Measurements from ENCODE around the gene GABPB2.
A peak's percentile ranks its signal among the peaks of the same experiment; 100 is the strongest.

Gene GABPB2

DNA sequence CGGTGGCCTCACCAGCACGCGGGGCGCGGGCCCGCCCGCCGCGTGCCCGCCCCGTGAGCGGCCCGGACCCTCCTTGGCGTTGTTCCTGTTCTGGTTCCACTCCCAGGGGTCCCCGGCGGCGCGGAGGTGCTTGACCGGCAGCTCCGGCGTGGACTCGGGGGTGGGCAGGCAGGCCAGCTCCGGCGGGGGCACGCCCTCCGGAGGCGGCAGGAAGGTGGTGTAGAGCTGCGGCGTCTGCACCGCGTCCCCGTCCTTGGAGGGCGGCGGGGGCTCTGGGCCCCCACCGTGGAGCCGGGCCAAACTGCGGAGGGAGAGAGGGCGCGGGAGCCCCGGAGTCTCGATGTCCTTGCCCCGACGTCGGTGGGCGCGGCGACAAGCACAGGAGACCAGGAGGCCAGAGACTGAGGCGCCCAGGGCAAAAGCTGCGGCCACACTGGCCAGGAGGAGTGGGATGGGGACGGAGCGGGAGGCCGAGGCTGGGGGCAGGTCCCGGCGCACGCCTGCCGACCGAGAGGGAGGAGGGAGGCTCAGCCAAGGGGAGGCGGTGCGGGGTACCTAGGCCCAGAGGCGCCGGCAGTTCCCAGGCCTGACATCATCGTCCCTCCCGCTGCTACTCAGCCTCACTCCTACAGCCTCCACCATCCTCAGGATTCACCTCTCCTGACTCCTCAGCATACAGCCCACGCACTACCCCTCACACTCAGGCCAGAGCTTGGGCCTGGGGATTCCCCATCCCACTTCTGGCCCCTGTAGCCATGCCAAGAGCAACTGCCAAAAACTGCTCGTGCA is 62.7 kb downstream of the GABPB2 start:
- DNase-seq (ENCODE audit: low read depth in 2 of 2) = no peak

DNA sequence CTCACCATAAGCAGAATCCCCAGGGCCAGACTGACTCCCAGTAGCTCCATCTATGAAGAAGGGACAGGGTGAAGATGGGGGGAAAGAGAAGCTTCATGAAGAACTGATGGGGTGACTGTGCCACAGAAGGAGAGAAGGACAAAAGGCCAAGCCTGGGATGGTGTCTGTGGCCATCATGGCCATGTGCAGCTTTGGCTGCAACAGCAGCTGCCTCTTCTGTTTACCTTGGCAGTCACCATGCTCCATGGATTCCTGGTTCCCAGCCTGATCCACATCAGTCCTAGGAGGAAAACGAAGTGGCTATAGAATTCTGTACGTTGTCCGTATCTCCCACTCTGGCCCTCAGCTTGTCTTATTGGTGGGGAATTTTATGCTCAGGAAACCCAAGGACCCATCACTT is 63.8 kb downstream of the GABPB2 start:
- no peak for DNase-seq (ENCODE audit: low read depth in 2 of 2)

DNA sequence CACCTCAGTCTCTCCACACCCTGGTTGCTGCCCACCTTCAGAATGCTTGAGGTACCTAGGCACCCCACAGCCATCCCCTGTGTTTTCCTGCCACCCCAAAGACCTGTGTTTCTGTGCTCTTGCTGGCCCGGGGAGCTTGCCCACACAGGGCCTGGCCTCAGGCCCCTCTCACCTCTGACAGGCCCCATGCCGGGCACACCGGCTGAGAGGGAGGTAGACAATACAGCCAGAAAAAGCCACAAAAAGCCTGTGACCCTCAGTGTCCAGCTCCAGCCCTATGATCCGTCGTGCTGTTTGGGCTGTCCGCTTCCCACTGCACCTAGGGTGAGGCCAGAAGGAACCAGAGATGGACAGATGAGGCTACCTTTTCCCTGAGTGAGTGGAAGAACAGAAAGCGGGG is 64.4 kb downstream of the GABPB2 start:
- DNase-seq (ENCODE audit: low read depth in 2 of 2) = no peak

DNA sequence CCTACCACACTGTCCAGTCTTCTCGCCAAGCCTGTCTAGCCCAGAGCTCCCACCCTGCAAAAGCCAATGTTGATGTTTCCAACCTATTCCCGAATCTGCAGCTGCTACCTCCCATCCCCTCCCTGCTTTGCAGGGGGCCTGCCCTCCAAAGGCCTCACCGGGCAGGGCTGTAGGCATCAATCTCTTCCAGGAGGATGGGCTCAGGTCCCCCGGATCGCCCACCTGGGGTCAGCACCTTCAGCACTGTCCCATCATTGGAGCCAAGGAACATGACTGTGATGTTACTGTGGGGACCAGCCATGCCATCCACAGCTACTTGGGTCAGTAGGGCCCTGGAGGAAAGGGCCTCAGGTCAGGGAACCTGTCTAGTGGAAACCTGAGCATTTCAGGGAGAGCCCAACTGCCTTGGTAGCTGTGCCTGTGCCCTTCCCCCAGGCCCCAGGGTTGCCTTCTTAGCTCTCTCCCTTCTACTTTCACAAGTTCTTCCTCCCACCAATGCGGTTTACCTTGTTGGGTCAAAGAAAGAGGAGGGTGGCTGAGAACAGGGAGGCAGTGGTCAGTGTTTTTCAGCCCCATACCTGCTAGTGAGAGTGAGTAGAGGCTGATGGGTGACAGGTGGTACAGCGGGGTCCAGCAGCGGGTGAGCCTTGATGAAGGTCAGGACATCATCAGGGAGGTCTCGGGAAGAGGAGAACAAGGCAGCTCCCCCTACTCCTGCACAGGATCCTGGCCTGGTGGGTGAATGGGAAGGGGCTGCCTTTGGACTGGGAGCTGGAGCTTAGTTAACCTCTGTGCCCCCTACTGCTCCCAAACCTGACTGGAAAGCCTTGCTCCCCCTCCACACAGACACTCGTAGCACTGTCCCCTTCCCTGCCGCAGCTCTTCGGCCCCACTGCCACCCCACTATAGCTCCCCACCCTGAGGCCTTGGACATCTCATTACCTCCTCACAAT is 65.1 kb downstream of the GABPB2 start:
- DNase-seq (ENCODE audit: low read depth in 2 of 2) = no peak

DNA sequence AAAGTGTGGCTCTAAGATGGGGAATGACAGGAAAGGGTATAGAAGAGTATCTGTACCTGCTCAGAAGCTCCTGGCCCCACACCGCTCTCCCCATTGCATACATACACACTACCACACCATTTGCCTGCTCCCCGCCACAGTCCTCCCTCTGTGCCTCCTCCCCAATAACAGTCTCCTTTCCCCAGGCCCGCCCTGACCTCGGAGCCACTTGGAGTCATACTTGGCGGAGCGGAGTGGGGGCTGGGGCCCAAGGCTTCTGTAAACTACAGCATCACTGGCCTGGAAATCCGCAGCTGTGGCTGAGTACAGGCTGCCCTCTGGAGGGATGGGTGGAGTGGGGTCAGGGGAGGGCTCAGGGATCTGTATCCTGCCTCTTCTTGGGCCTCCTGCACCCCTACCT is 67.2 kb downstream of the GABPB2 start:
- no peak for DNase-seq (ENCODE audit: low read depth in 2 of 2)

DNA sequence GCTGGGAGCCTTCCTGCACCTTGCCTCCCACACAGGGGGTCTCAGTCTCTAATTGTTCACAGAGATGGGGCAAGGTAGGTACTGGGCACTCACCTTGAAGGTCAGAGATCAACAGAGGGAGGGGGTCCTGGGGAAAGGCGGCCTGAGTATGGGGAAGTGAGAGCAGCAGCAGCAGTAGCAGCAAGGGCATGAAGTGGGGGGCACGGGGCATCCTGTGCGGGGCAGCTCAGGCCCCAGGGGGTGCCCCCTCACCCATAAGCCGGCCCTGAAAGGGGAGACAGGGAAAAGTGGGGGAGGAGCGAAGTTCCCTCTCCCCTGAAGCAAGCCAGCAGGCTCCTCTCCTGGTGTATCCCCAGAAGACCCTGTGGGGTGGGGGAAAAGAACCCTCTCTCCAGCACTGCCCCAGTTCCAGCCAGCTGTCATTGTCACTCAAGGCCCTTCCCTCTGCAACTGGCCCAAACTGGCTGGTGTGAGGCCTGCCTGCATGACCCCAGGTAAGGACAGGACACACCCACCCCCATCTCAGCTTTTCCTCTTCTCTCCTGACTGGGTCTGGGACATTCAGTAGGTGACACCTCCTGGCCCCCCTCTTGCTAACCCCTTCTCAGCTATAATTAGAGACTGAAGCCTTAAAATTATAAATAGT is 72.0 kb downstream of the GABPB2 start:
- DNase-seq (ENCODE audit: low read depth in 2 of 2) = no peak

DNA sequence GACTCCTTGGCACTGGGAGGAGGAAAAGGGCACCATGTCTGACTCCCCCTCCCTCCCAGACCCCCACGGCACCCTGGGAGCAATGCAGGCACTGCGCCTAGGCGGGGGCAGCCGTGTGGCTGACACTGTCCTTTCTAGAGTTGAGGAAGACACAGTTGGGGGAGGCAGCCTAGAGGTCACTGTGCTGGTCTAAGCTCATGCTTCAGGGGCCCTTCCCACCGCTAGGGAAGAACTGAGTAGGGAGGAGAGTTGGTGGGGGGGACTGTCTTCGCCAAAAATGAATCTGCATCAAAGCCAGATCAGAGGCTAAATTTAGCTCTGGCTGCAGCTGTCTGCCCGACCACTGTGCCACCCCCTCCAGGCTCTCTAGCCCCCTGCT is 72.5 kb downstream of the GABPB2 start:
- DNase-seq (ENCODE audit: low read depth in 2 of 2) = no peak

DNA sequence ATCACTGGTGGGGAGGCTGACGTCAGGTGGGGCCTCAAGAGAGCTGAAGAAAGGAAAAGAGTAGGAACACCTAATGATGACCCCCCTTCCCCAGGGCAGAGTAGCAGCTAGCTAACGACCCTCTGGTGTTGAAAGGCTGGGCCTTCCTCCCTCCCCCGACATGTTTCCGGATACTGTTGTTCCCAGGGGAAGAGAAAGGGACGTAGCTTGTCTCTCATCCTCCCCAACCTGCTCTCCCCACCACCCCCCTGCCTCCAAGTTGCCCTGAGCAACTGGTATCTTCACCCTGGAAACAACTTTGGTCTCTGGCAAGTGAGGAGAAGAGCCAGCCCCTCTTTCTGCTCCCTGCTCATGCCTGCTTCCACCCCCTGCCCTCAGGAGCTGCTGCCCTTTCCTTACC is 73.4 kb downstream of the GABPB2 start:
- DNase-seq (ENCODE audit: low read depth in 2 of 2) = no peak

DNA sequence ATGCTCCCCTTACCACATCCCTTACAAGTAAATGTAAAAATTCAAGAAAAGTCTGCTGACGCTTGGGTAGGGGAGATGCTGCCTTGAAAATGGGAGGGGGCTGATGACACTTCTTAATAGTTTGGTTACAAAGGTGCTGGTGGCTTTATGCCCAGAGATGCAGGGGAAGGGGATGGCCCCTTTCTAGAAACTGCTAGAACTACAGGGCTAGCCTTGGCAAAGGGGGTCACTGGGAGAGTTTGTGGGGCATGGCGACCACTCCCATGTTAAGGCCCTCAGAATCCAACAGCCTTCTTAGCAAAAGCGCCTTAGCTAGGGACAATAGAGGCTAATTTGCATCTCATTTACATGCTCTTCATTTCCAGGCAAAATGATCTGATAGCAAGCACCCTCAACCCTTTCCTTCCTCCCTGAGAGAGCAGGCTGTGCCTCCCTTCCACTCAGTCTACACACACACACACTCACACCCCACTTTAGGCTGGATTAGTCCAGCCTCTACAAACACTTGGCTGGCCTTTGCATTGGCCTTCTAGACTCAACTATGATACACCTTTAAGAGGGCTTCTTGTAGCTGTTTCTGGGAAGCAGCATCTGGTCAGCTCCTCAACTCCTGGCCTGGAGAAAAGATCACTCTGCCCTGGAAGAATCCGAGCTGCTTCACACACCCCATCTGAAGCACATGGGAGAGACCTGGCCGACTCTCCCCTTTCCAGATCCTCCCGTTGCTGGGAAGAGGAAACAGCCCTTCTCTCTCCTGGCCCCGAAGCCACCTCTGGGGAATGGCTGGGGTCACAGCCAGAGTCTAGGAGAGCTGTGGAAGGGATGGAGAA is 74.1 kb downstream of the GABPB2 start:
- no peak for DNase-seq (ENCODE audit: low read depth in 2 of 2)

DNA sequence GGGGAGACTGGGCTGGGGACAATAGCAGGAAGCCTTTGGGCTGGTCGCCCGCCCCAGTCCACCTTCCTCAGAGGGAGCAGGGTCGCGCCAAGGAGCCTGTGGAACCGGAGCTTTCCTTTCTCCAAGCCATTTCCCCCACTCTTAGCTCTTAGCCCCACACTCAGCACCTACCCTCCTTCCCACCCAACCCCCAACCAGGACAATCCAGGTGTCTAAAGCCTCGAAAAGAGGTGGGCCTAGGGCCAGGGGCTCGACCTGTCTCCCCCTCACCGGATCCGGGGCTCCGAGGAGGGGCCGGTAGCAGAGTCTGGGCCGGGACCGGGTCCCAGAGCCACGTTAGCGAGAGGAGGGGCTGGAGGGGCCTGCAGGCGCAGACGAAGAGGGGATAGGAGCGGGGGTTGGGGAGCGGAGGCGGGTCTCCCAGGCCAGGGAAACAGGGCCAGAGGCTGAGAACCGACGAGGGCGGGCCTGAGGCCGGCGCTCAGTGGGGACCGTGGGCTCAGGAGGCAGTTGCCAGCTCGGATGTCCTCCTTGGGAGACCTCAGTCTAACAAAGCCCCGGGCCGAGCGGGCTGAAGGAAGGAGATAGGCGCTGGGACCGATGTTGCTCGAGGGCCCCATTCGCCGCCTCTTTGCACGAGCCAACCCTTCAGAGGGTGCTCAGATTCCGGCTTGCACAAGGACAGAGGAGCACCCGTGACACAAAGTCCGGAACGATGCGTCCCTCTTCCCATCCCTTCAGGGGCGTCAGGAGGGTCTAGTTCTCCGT is 74.9 kb downstream of the GABPB2 start:
- no peak for DNase-seq (ENCODE audit: low read depth in 2 of 2)

DNA sequence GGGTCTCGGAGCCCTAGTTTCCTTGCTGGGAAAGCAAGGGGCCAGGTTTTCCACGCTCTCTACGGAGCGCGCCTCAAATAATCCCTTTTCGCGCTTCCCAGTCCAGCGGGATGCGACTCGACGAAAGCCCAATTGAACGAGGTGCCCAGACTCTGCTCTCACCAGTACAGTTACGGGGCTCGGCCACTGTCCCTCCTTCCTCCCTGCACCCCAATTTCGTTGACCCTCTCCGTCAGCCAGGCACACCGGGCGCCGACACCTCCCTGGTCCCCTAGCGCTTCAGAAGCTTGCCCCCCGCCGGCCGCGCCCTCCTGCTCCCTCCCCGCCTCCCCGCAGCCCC is 75.5 kb downstream of the GABPB2 start:
- DNase-seq (ENCODE audit: low read depth in 2 of 2) = no peak

DNA sequence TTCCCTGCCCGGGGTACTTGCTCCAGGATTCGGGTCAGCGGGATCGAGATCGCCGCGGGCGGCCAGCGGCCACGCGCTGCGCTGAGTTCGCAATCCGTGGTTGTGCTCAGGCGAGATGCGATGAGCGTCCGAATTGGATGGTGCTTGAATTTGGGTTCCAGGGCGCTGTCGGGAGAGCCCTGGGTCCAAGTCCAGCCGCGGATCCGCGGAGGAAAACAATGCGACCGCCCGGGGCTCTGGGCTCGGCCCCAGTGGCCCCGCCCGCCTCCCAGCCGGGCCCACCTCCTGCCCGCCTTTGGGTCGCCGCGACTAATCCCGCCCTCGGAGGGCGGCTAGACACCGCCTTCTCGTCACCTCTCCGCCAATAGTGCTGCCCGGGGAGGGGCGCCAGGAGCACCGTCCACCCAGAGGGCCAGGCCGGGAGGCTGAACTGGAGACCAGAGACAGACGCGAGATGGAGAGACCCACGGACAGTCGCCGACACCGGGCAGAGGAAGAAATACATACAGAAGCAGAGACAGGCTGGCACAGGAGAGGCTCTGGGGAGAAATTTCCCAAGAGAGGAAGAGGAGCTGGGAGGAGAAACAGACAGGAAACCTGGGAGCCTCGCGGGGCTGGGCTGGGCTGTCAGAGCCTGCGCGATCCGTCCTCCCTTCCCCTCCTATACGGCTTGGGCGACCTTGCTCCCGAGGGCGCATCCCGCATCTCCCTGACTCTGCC is 76.0 kb downstream of the GABPB2 start, which contains the start of gene SEMA6C:
TSS of gene SEMA6C (minus strand) at position 220 of the 720 bp plus-strand sequence. CDS start 4,010 bp downstream, outside the sequence.
- DNase-seq (ENCODE audit: low read depth in 2 of 2) = peak; percentile 67 to 83

DNA sequence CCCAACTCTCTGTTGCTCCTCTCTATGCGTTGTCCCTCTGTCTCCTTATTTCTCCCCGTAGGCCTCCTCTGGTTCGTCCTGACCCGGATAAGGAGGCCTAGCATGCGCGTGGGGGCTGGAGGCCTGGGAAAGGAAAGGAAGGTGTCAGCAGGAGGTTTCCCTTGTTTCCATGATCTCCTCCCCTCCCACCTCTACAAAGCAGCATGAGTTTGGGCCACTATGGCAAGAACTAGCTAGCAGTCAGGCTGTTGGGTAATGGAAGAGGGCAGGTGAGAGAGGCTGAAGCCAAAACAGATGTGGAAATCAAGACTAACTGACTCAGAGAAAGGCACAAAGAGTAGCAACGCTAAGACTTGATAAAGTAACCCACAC is 76.6 kb downstream of the GABPB2 start:
- DNase-seq (ENCODE audit: low read depth in 2 of 2) = no peak

DNA sequence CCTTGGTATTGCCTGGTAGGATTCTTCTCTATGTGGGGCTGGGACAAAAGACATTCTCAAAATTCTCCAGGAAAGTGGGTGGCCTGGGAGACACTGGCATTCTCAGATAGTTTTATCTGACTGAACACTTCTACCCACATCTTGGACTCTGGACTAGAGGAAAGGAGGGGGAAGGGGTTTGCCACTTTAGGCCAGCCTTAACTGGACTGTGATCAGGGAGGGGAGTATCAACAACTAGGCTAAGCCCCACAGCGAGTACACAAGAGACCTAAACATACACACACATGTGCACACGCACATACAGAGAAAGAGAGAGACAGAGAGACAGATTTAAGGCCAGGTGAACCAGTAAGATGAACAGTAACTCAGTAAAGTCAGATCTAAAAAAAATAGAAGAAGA is 77.1 kb downstream of the GABPB2 start:
- no peak for DNase-seq (ENCODE audit: low read depth in 2 of 2)

DNA sequence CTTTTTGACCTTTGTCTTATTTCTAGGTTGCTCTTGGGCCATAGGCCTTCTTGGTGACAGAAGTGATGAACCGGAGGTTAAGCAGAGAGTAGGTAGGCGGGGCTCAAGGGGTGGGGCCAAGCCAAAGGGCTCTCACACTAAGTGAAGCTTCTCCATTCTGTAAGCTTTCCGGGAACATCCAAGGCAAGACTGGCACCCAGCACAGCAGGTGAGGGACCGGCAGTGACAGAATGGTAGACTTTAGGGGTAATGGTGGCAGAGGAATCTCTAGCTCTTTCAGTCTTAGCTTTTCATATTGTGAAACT is 85.9 kb downstream of the GABPB2 start, which contains the start of gene TNFAIP8L2:
TSS of gene TNFAIP8L2 (plus strand) at position 135 of the 305 bp plus-strand sequence. CDS start 2,049 bp downstream, outside the sequence.
- DNase-seq (ENCODE audit: low read depth in 2 of 2) = peak; percentile 64 to 81

DNA sequence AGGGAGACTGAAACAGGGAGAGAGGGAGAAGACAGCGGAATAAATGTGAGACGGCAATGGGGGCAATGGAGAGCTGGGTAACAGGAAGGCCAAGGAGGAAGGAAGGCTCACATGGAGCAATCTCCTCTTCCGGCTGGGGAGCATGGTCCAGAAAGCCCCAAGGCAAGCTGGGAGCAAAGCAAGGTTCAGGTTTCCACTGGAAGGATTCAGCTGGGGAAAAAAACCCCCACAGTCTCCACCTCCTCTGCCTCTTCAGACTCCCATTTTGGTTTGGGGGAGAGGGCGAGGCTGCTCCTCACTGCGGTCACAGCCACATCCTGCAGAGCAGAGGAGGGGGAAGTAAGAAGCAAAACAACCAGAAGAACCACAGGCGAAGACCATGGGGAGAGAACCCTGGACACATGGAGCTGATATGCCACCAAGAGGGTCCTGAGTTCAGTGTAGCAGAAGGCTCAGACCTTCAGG is 86.5 kb downstream of the GABPB2 start:
- DNase-seq (ENCODE audit: low read depth in 2 of 2) = peak; percentile 42 to 48

DNA sequence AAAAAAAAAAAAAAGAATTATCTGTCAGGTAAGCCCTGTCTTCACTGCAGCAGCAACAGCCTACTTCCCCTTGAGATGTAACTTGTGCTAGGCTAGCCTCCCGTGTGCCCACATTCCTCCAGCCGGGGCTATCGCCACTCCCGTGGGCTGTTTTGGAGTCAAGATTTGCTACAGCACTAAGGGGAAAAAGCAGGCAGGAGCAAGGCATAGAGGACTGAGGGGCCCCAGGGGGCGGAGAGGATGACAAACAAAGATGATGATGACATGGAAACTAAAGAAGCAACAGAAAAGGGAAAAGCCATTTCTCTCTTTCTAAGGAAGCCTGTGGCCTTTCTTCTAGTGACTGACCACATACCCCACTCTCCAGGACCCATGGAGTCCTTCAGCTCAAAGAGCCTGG is 87.8 kb downstream of the GABPB2 start:
- peak in 1 of 2 donors; percentile 60 for DNase-seq (ENCODE audit: low read depth in 2 of 2)

DNA sequence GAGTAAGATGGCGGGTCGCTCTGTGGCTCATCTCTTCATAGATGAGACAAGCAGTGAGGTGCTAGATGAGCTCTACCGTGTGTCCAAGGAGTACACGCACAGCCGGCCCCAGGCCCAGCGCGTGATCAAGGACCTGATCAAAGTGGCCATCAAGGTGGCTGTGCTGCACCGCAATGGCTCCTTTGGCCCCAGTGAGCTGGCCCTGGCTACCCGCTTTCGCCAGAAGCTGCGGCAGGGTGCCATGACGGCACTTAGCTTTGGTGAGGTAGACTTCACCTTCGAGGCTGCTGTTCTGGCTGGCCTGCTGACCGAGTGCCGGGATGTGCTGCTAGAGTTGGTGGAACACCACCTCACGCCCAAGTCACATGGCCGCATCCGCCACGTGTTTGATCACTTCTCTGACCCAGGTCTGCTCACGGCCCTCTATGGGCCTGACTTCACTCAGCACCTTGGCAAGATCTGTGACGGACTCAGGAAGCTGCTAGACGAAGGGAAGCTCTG is 88.2 kb downstream of the GABPB2 start:
- DNase-seq (ENCODE audit: low read depth in 2 of 2) = no peak

DNA sequence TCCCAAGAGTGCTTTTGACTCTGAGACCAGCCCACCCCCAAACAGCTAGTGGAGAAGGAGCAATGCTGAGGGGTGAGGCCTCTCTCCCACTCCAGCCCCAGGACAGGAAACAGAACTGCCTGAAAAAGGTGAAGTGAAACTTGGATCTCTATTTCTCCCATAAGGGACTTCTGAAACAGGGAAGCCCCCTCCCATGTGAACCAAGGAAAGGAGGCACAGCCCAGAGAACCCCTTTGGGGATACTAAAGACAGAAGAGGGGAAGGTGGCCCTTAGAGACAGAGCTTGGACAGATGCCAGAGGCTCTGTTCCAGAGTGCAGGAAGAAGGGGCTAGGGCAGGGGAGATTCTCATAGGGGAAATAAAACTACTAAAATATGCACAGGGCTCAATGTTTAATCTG is 88.8 kb downstream of the GABPB2 start:
- no peak for DNase-seq (ENCODE audit: low read depth in 2 of 2)

DNA sequence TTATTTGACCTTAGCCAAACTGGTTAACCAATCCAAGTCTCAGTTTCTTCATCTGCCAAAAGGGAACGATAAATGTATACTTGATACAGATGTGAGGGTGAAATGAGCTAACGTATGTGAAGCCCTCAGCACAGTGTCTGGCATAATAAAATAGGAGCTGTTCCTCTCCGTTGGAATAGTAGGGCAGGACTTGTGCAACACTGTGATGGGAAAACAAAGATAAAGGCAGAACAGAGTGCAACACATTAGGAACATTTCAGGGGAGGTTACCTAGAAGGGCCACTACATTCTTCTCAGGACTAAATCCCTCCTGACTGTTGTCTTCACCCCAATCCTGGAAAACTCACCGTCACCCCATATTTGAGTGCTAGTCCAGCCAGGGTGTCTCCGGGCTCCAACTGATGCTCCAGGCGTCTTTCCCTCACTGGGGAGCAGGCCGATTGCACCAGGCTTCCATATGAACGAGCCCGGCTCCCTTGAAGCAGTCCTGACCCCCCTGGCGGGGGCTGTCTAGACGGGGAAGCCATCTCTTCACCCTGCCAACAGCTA is 94.2 kb downstream of the GABPB2 start:
- no peak for DNase-seq (ENCODE audit: low read depth in 2 of 2)

Measured in stimulated activated CD4-positive, alpha-beta T cell treated with anti-CD3 and anti-CD28 coated beads, Interleukin-15, amount 100 ng/mL, for 48 hours (primary cell).